Hematopoietic multipotent progenitor cell treated with erythropoietin and hydrocortisone succinate and interleukin-3 and kit ligand, for 17 days (in vitro differentiated cells): ENCODE data around the gene ZNF644.
"Not testable (repeated sequence)": the region's sequence is repeated elsewhere in the genome, so short reads cannot be mapped to it uniquely, and the experiment has no call there.

Experiments used
- DNase-seq: peaks from one replicate; pipeline ENCODE4 v3.0.0-alpha.2; 2015; ENCODE audit warnings: low spot score

The ZNF644 gene

GRCh38 chr1:91021686-91022517, at the start of gene ZNF644:
Gene ZNF644, minus strand, starts transcription at chr1:91022035. Its CDS starts 39,682 bp downstream, at chr1:90982353.
- peak; percentile 79 for DNase-seq

DNA sequence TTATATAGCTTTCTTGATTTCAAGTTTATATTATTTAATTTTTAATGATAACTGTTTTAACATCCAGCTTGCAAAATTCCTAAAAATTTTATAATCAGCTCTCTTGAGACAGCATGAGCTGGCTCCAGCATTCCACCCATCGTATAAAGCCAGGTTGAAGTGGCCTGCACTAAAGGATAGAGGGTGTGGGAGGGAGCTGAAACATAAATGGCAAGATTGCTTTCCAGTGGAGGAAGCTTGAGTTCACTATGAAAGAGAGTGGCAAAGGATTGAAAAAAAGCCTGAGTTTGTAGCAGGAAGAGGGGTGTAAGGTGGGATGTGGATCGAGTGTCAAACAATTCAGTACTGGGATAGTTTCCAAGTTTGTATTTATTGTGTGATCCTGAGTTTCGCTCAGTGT, 48.5 kb upstream of the ZNF644 start:
- DNase-seq, result no peak

GRCh38 chr1:91066538-91066937, 44.7 kb upstream of the ZNF644 start:
- no peak for DNase-seq

GRCh38 chr1:91065337-91065736, 43.5 kb upstream of the ZNF644 start:
- no peak for DNase-seq

- not testable (repeated sequence) for DNase-seq
Observed at GRCh38 chr1:91063403-91063802, 41.6 kb upstream of the ZNF644 start.

DNA sequence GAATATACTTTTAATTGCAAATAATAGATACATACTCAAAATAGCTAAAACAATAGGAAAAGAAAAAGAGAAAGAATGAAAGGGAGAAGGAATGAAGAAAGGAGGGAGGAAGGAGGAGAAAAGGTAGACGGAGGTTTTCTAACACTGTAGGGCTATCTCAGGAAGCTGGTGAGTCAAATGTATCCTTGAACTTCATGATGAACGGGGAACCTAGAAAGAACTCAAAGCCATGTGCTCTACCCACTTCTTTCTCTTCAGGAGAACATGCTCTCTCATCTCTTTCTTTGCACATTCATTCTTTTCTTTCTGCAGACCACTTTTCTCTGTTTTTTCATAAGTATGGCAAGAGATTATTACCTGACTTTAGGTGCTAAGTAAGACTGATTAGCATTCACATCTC, 37.3 kb upstream of the ZNF644 start:
- DNase-seq, result no peak

DNA sequence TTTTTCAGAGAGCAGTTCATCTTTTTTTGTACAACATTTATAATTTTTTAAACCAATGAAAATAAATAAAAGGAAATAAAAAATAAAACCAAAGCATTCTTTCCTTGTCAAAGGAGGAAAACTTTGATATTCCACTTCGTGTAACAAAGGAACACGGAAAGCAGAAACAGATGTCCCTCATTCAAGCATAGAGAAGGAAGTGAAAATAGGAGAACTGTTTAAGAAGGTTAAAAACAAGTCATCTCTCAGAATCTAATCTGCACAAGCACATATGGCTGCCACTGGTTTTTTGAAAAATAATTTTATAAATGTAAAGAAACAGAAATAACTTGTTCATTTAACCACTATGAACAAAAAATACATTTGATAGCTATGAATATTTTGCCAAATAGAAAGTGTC, 35.9 kb upstream of the ZNF644 start:
- DNase-seq, result no peak

GRCh38 chr1:91054780-91055481, 33.1 kb upstream of the ZNF644 start:
- DNase-seq, result no peak

DNA sequence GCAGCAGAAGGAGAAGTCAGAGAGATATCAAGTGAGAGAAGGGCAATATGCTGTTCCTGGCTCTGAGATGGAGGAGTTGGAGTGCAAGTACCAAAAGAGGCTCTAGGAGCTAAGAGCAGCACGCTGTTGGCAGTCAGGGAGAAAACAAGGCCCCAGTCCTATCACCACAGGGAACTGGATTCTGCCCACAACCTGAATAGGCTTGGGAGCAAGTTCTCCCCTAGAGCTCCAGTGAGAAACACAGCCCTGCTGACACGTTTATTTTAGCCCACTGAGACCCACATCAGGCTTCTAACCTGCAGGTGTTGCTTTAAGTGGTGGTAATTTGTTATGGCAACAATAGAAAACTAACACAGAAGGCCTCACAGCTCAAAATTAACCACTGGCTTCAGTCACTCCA, 31.8 kb upstream of the ZNF644 start:
- no peak for DNase-seq

DNA sequence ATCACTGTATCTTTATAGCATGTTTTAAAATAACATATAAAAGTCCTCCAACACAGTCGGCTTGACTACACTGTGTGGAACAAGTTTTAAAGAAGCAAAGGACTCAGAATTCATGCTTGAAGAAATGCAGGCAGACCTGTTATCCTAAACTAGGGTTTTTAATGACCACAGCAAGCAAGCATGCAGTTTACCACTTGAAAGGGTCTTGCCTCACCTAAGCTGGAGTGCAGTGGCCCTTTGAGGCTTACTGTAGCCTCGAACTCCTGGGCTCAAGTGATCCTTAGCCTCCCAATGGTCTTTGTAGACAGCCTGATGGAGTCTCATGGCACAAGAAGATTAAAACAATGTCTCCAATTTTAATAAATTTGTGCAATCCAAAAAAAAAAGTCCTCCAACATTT, 27.7 kb upstream of the ZNF644 start:
- DNase-seq, result not testable (repeated sequence)

DNA sequence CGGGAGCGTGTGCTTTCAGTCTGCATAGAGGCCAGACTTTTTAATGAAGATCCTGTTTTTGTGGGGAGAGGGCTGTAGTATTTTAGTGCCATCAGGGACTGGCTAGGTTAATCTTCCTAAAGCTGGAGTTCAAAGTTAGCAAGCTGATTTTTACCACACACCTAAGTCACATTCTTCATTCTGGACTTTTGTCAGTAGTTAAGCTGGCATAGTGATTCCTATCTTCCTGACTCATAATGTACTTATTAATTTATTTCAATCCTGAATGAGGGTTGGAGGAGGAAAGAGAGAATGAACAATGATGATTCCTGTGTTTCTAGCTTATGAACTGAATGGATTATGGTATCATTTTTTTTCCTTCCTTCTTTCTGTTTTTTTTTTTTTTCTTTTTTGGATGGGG, 24.9 kb upstream of the ZNF644 start:
- DNase-seq, result no peak

DNA sequence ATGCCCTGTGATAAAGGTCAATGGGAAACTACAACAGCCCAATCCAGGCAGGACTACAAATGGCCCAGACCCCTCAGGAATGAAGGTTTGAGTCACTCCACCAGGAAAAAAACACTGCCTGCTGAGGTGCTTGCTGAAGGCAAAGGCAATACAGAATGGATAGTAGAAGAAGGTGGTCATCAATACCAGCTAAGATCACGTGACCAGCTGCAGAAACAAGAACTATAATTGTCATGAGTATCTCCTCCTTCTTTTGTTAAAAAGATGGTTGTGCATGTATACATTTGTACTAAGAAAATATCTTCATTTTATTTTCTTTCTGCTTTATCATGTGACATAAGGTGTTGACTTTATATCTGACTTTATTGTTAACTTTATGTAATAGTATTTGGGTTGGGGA, 23.4 kb upstream of the ZNF644 start:
- no peak for DNase-seq

DNA sequence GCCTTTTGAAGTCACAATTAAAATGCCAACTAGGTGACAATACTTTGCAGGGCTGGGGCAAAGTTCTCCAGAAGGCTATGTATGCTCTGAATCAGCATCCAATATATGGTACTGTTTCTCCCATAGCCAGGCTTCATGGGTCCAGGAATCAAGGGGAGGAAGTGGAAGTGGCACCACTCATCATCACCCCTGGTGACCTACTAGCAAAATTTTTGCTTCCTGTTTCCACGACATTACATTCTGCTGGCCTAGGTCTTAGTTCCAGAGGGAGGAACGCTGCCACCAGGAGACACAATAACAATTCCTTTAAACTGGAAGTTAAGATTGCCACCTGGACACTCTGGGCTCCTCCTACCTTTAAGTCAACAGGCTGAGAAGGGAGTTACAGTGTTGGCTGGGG, 22.9 kb upstream of the ZNF644 start:
- not testable (repeated sequence) for DNase-seq

- DNase-seq, result not testable (repeated sequence)
Observed at GRCh38 chr1:91042372-91042771, 20.5 kb upstream of the ZNF644 start.

DNA sequence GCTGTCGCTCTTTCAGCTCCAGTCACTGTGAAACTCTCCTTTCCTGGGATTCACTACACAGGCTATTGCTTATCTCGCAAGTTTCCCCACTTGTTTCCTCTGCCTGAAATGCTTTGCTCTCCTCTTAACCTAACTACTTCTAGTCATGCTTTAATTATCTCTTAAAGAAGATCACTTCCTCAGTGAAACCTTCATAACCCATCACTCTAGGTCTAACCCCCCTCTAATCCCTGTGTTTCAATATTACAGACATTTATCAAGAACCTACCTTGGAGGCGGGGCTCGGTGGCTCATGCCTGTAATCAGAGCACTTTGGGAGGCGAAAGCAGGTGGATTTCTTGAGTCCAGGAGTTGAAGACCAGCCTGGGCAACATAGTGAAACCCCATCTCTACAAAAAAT, 16.7 kb upstream of the ZNF644 start:
- no peak for DNase-seq

GRCh38 chr1:91036894-91037829, 15.3 kb upstream of the ZNF644 start:
- DNase-seq, result no peak

DNA sequence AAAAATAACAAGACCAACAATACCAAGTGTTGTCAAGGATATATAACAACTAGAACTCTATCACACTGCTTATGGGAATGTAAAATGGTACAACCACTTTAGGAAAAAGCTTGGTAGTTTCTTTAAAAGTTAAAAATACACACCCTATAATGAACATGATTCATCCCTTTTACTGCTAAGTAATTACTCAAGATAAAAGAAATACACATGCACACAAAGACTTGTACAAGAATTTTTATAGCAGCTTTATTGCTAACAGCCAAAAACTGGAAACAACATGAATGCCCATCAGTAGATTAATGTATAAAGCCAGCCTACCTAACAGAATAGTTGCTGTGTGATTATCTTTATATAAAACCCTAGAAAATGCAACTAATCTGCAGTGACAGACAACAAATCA, 10.5 kb upstream of the ZNF644 start:
- no peak for DNase-seq

- DNase-seq, result no peak
Observed at GRCh38 chr1:91031081-91031480, 9.2 kb upstream of the ZNF644 start.

GRCh38 chr1:91026777-91027176, 4.9 kb upstream of the ZNF644 start:
- no peak for DNase-seq

GRCh38 chr1:91026320-91026719, 4.5 kb upstream of the ZNF644 start:
- DNase-seq, result no peak

GRCh38 chr1:91024481-91025119, 2.8 kb upstream of the ZNF644 start:
- no peak for DNase-seq

DNA sequence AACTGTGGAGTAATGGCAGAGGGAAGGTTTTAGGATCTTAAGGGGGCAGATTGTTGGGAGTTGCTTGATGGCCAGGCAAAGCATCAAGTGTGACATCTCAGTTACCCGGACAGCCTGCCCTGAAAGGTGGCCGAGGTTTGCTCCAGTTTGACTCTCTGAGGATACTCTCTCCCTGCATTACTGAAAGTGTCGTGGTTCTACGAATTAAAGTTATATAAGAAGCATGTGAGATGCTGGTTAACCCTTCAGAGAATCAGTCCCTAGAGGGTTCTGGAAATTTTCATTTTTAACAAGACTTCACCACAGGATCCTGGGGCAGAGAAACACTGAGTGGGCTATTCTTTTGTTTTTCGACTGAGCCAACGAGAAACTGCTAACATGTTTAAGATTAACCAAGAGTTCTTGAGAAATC, 689 bp upstream of the ZNF644 start:
- no peak for DNase-seq
